ENCODE measurements around the gene CERK.

GRCh38 chr22:46667245-46667623, 70.8 kb downstream of the CERK start:
- TF ChIP-seq CTCF (IDR thresholded peaks at IDR 0.05; ENCODE audit: low read depth, low read length, missing input control) (no peak), TAF1 (conservative IDR thresholded peaks at IDR 0.05) (no peak), GABPA (IDR thresholded peaks at IDR 0.05 in 1 of 2, conservative IDR thresholded peaks at IDR 0.05 in 1 of 2) (no peak), REST (IDR thresholded peaks at IDR 0.05) (no peak), JUND (IDR thresholded peaks at IDR 0.05) (no peak), RAD21 (IDR thresholded peaks at IDR 0.05) (no peak)
- TF ChIP-seq, protein P1, sequence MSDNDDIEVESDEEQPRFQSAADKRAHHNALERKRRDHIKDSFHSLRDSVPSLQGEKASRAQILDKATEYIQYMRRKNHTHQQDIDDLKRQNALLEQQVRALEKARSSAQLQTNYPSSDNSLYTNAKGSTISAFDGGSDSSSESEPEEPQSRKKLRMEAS (IDR thresholded peaks at IDR 0.05) = no peak
